ENCODE data around the gene RNF227. TPM values are rescaled to one million over a fixed set of nuclear protein-coding genes. Genes with fewer than 3 reads are reported as not detected.

RNF227 gene
- total RNA-seq, 1 experiment from 2014 or later: 1.6 TPM

GRCh38 chr17:7932949-7933348, 16.9 kb upstream of the RNF227 start:
- H3K9me3 ChIP-seq: no peaks in the 10 kb centered on the region
- peak overlapping the region; percentile 88 for H3K4me3 ChIP-seq
- no peaks in the 10 kb centered on the region for H3K27me3 ChIP-seq
- peak; percentile 57 for DNase-seq
- peaks cover 38% of the 10 kb centered on the region for H3K36me3 ChIP-seq

- Histone ChIP-seq H3K36me3 (peaks cover 38% of the 10 kb centered on the region), H3K4me3 (peak overlapping the region; percentile 88), H3K9me3 (no peaks in the 10 kb centered on the region), H3K27me3 (no peaks in the 10 kb centered on the region)
- peak; percentile 49 for DNase-seq
Measured at GRCh38 chr17:7932483-7932891, 16.4 kb upstream of the RNF227 start.

GRCh38 chr17:7931709-7932482, 15.8 kb upstream of the RNF227 start, which contains the start of the genes CNTROB and TRAPPC1:
TSS of gene CNTROB (plus strand) at chr17:7932206. CDS start at chr17:7933080, 874 bp downstream.
TSS of gene TRAPPC1 (minus strand) at chr17:7931946. CDS start at chr17:7931829, 117 bp downstream.
- DNase-seq: peak; percentile 100
- Histone ChIP-seq H3K9me3 (no peaks in the 10 kb centered on the region), H3K36me3 (peaks cover 35% of the 10 kb centered on the region), H3K4me3 (peak within 1 kb of the TSS; percentile 88), H3K27me3 (no peaks in the 10 kb centered on the region)

- Histone ChIP-seq H3K4me3 (peak overlapping the region; percentile 88), H3K27me3 (no peaks in the 10 kb centered on the region), H3K36me3 (peaks cover 27% of the 10 kb centered on the region), H3K9me3 (no peaks in the 10 kb centered on the region)
- no peak for DNase-seq
Measured at GRCh38 chr17:7930841-7931631, 14.9 kb upstream of the RNF227 start.

GRCh38 chr17:7929158-7930023, 13.3 kb upstream of the RNF227 start, which contains the start of gene KCNAB3:
TSS of gene KCNAB3 (minus strand) at chr17:7929856. CDS start at chr17:7929435, 421 bp downstream.
- Histone ChIP-seq H3K4me3 (peak within 1 kb of the TSS; percentile 88; the same call in 1 of the 2 replicates), H3K27me3 (no peaks in the 10 kb centered on the region), H3K36me3 (peaks cover 14% of the 10 kb centered on the region), H3K9me3 (no peaks in the 10 kb centered on the region)
- no peak for DNase-seq

- H3K27me3 ChIP-seq: no peaks in the 10 kb centered on the region
- no peak for DNase-seq
- no peaks in the 10 kb centered on the region for H3K9me3 ChIP-seq
- no peak overlapping the region for H3K4me3 ChIP-seq
- peaks cover 4% of the 10 kb centered on the region; the same call in 1 of the 2 replicates for H3K36me3 ChIP-seq
Measured at GRCh38 chr17:7927596-7927995, 11.5 kb upstream of the RNF227 start.

- H3K9me3 ChIP-seq: no peaks in the 10 kb centered on the region
- DNase-seq: no peak
Measured at GRCh38 chr17:7922845-7923628, 6.9 kb upstream of the RNF227 start.

GRCh38 chr17:7922269-7922844, 6.3 kb upstream of the RNF227 start:
- Histone ChIP-seq H3K4me3 (no peak overlapping the region), H3K27me3 (no peaks in the 10 kb centered on the region), H3K36me3 (no peaks in the 10 kb centered on the region), H3K9me3 (no peaks in the 10 kb centered on the region)
- no peak for DNase-seq

More at GRCh38 chr17:7922845-7923628, 6.9 kb upstream of the RNF227 start:
- Histone ChIP-seq H3K36me3 (no peaks in the 10 kb centered on the region), H3K27me3 (no peaks in the 10 kb centered on the region), H3K4me3 (no peak overlapping the region)

GRCh38 chr17:7916808-7917207, 719 bp upstream of the RNF227 start:
- no peaks in the 10 kb centered on the region for H3K27me3 ChIP-seq
- H3K36me3 ChIP-seq: peaks cover 5% of the 10 kb centered on the region; the same call in 1 of the 2 replicates
- H3K4me3 ChIP-seq: no peak overlapping the region
- no peaks in the 10 kb centered on the region for H3K9me3 ChIP-seq
- peak; percentile 44 for DNase-seq

GRCh38 chr17:7916385-7916682, 245 bp upstream of the RNF227 start:
- DNase-seq: no peak
- peak overlapping the region; percentile 54 for H3K4me3 ChIP-seq
- no peaks in the 10 kb centered on the region for H3K9me3 ChIP-seq
- H3K27me3 ChIP-seq: no peaks in the 10 kb centered on the region
- H3K36me3 ChIP-seq: peaks cover 7% of the 10 kb centered on the region

GRCh38 chr17:7915179-7915610, 894 bp downstream of the RNF227 start:
- DNase-seq: no peak
- H3K9me3 ChIP-seq: no peaks in the 10 kb centered on the region
- peaks cover 11% of the 10 kb centered on the region for H3K36me3 ChIP-seq
- peak overlapping the region; percentile 54 for H3K4me3 ChIP-seq
- no peaks in the 10 kb centered on the region for H3K27me3 ChIP-seq

GRCh38 chr17:7912927-7913524, 3.1 kb downstream of the RNF227 start:
- no peak overlapping the region for H3K4me3 ChIP-seq
- peaks cover 21% of the 10 kb centered on the region for H3K36me3 ChIP-seq
- H3K9me3 ChIP-seq: no peaks in the 10 kb centered on the region
- H3K27me3 ChIP-seq: no peaks in the 10 kb centered on the region
- DNase-seq: peak; percentile 29

- Histone ChIP-seq H3K36me3 (peaks cover 31% of the 10 kb centered on the region), H3K27me3 (no peaks in the 10 kb centered on the region), H3K4me3 (no peak overlapping the region), H3K9me3 (no peaks in the 10 kb centered on the region)
- no peak for DNase-seq
Measured at GRCh38 chr17:7911116-7911515, 5.0 kb downstream of the RNF227 start.

GRCh38 chr17:7910711-7911110, 5.4 kb downstream of the RNF227 start:
- Histone ChIP-seq H3K4me3 (no peak overlapping the region), H3K27me3 (no peaks in the 10 kb centered on the region), H3K9me3 (no peaks in the 10 kb centered on the region), H3K36me3 (peaks cover 31% of the 10 kb centered on the region)
- DNase-seq: no peak

GRCh38 chr17:7910281-7910680, 5.8 kb downstream of the RNF227 start:
- Histone ChIP-seq H3K36me3 (peaks cover 31% of the 10 kb centered on the region), H3K4me3 (no peak overlapping the region), H3K9me3 (no peaks in the 10 kb centered on the region), H3K27me3 (no peaks in the 10 kb centered on the region)
- no peak for DNase-seq
